T-helper 2 cell treated with Interferon-gamma antibody and Interleukin-4, amounts not matched to agents 100 ng/mL and 5 ng/mL, for 36 hours (primary cell): ENCODE results near the gene TBC1D21. TPM values are rescaled to one million over a fixed set of nuclear protein-coding genes. Genes with fewer than 3 reads are reported as not detected.

ENCODE experiments used
- intact Hi-C: fragments of 100-400 bp; cut with micrococcal nuclease; formaldehyde crosslinking; loops from one replicate; pipeline ENCODE4 v1.15.1; 2023
- total RNA-seq: library from RNA; stranded (reverse); gene quantifications from 2 replicates; pipeline ENCODE4 v1.2.3, GENCODE V29; 2022

The TBC1D21 gene
- total RNA-seq, 1 donor from 2014 or later, result not detected

DNA sequence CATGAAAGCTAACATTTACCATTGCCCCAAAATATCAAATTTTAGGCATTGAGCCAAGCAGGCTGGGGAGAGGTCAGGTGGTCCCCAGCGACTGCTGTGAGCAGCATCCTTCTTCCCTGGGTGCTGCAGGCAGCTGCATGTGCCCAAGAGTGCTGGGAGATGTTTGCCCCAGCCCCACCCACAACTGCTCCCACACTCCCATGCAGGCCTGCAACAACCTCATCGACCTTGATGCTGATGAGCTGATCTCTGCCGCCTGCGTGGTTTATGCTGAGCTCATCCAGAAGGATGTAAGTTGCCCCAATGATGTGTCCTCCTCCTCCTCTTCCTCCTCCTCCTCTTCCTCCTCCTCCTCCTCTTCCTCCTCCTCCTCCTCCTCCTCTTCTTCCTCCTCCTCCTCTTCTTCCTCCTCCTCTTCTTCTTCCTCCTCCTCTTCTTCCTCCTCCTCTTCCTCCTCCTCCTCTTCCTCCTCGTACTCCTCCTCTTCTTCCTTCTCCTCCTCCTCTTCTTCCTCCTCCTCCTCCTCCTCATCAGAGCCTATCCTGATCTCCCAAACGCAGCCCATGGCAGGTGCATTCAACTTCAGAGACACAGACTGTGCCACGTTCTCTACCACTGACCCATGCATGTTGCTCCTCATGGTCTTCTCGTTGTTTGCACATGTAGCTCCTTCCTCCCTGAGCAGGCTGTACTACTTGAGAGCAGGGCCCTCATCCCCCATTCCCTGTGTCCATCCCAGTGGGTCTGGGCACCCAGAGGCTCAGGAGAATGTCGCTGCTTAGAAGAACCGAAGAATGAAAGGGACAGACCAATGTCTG, 15.1 kb downstream of the TBC1D21 start:
- intact Hi-C loops, result no loop called here

DNA sequence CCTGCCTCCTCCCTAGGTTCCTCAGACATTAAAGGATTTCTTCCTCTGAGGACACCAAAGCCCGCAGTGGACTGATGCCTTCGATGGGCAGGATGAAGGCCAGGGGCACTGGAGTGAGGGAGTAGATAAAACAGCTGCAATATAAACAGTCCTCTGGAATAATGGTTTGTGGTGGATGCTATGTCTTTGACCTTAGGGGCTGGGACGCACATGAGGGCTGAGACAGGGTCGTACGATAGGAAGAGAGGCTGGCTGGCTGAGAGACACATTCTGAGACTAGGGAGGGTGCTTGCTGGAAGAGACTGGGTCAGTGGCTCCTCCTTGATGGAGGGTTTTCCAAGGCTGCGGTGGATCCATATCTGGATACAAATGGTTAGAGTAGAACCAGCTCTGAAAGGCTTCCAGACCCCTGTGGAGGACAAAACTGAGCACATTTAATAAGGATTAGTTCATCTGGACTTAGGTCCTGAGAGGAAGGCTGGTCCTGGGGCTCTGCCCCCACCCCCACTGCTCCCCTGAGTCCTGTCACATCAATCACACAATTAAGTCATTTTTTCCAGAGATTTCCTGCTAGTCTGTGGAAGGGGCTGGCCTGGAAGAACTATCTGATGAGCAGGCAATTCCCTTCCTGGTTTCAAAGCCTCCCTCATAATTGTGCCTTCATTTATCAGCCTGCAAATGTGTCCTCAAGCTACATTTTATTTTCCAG, 15.8 kb downstream of the TBC1D21 start:
- intact Hi-C loops, result no loop called here

DNA sequence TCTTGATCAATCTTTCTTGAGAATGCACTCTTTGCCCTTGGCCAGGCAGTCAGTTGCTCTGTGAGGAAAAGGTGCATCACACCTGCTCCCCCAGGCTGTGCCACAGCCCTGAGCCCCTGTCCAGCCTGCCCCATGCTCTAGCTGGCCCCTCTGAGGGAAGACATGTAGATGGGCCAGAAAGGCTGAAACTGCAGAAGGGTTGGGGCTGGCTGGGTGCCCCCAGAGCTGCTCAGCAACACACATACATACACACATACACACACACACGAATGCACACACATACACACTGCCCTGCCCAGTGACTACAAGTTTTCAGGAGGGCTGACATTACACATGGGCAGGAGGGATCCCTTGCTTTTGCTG, 16.4 kb downstream of the TBC1D21 start:
- intact Hi-C loops, result no loop called here

DNA sequence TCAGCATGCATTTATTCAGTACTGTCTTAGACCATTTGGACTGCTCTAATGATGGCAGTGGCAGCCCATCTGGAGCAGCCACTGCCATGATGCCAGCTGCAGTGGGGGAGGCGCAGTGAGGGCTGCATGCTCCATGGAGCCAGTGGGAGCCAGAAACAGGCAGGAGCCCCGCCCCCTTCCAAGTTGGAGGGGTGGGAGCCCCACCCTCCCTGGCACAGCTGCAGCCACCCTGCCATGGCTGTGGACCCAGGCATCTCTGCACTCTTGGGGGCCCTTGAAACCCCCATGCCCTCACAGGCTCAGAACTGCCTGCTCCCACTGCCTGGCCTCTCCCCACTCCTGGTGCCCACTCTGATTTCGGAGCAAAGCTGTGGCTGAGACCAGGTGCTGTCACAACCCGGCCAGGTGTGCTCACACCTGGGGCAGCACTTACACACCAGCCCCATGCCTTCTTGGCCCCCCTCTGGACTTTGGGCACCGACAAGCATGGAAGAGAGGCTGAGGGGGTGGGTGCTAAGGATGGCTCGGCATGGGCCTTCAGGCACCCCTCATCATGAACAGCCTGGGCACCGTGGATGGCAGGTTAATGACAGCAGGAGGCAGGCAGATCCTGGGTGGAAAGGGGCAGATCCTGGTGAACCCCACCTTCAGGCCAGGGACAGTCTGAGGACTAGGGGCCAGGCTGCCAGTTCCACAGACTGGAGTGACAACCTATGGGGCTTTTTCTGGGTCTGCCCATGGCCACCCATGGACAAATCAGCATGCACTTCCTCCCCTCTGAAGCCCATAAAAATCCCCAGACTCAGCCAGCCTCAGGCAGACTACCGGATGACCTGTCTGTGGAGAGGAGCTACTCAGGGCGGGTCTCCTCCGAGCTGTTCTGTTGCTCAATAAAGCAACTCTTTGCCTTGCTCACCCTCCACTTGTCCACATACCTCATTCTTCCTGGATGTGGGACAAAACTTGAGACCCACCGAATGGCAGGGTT, 18.3 kb downstream of the TBC1D21 start:
- intact Hi-C loops, result no loop called here

DNA sequence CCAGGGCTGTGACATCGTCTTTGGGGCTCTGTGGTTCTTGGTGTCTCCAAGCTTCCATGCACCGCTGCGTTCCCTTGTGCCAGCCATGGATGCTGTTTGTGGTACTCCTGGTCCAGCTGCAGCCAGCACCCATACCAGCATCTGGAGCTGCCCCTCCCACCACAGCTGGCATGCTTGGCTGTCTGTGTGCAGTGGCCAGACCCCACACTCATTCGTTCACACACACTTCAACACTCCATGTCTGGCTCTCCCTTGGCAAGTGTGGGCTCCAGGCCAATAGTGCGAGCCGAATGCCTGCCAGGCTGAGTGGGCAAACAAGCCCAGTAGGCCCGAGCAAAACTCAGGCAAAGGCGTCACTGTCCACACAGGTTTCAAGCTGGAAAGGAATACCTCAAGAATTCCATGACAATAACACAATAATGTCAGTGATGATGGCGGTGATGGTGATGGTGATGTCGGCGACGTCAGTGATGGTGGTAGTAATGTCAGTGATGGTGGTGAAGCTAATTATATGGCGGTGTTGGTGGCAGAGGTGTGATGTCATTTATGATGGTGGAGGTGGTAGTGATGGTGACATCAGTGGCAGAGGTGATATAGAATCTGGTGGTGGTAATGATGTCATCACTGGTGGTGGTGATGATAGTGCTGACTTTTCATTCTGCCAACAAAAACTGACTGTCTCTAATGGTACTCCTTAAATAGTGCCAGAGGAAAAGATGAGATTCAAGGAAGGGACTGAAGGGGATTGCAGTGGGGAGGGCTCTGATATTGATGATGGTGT, 19.3 kb downstream of the TBC1D21 start:
- intact Hi-C loops, result no loop called here

DNA sequence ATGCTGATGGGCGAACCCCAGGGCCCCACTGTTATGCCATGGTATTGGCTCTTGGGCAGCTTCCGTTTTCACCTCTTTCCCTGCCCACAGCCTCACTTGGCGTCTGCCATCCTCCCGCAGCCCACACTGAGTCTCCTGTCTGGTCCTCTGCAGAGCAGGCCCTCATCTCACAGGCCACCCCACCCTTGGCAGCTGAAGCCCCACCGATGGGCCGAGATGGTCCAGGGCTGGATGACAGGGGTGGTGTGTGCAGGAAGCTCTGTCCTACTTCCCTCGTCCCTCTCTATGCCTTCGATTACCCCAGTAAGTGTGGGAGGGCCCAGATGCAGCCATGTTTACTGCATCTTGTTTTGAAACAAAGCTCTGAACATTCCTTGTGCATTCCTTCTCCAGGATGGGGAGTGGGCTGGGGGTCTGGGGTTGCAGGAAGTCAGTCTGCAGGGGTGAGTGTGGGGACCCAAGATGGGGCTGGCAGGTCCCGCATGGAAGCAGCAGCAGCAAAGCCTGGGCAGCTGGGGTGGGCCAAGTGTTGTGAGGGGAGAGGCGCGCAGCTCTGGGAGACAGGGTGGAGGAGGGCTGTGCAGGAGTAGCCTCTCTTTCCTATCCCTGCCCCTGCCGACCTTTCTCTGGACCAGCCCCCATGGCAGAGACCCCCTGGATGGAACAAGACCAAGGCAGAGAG, 20.9 kb downstream of the TBC1D21 start:
- intact Hi-C loops, result no loop called here

DNA sequence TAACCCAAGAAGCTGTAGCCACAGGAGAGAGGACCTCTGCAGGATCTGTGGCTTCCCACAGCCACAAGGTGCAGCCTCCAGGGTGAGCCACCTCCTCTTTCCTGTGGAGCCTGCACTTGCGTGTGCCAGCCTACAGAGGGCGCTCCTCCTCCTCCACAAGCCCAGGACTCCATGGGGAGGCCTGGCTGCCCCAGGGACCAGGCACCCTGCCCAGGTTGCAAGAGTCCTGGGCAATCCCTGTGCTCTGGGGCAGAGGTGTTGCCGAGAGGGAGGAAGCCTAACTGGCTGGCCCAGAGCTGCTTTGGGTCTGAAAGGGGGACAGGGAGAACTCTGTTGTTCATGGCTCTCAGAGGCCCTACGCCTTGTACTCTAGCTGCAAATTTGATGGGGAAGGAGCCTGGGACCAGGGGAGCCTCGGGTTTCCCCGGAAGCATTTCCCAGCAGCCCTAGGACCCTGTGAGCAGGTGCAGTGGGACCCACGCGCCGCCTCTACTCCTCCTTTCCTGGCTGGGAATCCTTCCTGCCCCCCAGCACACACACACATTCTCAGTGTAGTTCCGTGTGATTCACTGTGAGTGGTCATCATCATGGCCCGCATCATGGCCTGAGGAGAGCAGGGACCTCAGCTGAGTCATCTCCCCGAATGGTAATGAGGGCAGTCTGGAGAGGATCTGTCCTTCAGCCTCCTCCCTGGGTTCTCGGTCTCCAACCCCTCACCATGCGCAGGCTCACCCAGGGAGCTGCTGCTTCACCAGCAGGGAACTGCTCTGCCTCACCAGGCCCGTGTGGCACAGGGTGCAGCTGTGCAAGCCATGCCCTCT, 24.3 kb downstream of the TBC1D21 start:
- intact Hi-C loops, result no loop called here

DNA sequence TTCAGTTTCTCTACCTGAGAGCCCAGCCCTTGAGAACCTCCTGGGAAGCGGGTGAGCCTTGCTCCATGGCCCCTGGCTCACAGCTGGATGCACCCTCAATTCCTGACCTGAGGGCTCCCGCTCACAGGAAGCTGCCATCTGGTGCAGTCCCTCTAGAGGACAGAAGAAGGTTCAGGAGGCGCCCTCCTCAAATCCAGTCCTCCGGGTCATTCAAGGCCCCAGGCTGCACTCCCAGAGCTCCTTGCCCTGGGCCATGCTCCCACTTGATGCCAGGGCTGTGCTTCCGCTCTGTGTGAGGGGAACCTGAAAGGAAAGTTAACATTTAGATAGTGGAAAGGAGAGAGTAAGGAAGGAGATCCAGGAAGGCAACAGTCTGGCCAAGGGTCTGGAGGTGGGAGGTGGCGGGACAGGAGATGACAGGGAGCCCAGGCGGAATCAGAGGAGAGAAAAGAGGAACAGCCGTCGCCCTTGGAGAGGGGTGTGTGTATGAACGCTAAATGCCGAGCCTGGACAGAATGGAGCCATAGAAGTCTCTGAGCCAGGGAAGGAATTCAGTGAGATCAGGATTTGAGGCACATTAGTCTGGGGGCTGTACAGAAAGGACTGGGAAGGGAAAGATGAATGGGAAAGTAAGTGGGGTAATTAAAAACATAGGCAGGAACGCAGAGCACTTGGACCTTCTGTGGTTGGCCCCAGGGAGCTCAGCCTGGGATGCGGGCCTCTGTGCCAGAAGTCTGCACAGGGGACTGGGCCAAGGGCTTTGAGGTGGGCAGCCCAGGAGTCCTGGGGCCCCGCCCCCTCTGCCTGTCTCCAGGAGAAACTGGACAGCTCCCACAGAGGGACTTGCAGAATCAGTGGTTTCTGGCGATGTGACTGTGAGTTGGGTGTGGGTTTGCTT, 26.1 kb downstream of the TBC1D21 start:
- intact Hi-C loops, result no loop called here

DNA sequence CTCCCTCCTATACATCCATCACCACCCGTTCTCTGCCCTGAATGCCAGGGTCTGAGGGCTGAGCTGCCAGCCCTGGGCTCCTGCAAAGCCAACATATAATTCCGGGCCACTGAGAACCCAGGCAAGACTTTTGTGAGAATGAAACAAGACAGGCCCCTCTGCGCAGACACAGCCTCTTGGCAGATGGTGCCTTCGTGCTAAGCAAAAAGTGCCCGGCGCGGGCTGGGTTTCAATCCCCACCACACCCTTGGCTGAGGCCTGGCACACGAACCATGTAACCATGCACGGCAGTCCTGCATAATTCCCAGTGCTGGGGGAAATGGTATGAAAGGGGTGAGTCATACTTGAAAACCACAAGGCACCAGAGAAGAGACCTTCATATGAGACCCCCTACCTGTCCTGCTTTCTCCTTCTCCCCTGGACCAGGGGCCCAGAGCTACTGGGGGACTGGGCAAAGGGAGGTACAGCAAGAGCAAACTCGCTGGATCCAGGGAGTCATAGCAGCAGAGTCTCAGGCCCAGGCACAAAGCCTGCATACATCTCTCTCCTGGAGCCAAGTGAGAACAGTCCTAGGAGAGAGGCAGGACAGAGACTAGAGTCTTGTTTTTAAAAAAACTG, 26.8 kb downstream of the TBC1D21 start:
- intact Hi-C loops, result no loop called here

DNA sequence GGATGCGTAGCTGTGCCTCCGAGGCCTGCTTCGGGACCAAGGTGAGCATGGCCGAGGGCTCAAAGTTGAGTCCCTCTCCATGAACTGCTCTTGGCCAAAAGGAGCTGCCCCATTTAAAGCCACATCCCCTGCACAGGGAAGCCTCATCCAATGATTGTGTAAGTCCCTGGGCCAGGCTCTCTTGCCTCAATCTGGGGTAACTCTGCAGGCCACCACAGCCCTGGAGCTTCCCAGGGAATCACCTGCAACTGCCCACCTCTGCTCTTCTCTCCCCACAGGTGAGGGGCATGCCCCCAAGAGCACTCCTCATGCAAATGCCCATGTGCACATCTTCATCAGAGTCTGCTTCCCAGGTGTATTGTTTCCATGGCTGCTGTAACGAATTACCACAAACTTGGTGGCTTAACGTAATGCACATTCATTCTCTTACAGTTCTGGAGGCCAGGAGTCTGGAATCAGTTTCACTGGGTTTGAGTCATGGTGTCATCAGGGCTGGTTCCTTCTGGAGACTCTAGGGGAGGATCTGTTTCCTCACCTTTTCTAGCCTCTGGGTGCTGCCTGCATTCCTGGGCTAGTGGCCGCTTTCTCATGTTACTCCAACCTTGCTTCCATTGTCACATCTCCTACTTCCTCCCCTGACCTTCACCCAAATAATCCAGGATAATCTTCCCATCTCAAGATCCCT, 27.9 kb downstream of the TBC1D21 start:
- intact Hi-C loops, result no loop called here

DNA sequence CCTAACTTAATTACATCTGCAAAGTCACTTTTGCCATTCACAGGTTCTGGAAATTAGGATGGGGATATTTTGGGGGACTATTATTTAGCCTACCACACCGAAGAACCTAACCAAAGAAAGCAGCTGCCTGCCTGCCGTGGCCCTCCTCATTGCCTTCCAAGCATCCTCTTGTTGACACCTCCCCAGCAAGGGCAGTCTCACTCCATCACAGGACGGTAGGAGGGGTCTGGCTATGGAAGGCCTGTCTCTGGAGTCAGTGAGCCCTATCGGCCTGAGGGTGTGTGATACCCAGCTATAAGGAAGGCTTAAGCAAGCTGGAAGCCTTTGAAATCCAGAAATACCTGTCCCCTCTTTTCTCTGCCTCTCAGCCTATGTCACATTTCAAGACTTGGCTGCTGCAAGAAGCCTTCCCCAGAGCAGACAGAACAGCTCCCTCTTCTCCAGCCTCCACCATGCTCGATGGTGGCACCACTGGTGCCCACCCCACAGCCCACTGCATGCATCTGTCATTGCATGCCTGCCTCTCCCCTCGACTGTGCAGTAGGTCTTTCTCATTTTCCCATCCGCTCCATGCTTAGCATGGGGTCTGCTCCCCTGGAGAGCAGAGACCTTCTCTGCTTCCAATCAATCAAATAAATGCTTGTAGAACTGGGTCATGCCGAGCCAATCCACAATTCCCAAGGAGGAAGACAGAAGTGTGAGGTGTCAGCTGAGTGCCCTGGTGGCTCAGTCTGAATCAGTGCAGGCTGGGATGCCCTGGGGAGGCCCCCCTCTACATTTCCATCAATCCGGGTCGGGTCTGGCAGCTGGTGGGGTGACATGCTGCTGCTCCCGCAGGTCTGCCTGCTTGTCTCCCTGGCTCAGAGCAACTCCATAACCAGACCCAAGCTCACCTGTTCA, 29.0 kb downstream of the TBC1D21 start:
- intact Hi-C loops, result no loop called here

DNA sequence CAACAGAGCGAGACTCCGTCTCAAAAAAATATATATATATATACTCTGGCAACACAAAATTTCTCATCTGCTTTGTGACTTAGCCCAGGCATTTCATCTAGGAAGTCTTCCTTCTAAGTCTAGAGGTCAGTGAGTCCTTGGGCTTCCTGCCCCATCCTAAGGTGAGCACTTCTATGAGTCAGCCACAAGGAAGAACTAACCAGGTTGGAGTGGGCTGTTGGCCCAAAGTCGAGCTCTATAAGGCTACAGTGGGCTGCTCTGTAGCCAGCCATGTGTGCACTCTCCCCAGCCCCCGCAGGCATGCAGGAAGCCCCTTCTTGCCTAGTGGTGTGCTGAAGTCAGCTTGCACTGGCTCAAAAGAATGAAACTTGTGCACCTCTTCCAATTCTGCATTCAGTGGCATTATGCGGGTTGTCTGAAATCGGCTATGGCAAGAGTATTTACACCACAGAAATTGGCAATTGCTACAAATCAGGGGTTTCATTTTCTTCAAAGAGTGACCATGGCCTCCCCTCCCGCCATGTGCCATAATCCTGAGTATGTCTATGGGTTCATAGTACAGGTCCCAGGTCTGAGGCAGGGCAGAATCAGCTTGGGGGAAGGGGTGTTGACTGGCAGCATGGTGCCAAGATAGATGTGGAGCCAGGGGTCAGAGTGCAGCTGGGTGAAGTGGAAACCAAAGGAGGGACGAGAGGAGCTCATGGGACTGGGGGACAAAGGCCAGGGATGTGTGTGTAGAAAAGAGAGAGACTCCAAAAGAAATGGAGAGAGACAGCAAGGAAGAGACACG, 30.9 kb downstream of the TBC1D21 start:
- intact Hi-C loops, result no loop called here

DNA sequence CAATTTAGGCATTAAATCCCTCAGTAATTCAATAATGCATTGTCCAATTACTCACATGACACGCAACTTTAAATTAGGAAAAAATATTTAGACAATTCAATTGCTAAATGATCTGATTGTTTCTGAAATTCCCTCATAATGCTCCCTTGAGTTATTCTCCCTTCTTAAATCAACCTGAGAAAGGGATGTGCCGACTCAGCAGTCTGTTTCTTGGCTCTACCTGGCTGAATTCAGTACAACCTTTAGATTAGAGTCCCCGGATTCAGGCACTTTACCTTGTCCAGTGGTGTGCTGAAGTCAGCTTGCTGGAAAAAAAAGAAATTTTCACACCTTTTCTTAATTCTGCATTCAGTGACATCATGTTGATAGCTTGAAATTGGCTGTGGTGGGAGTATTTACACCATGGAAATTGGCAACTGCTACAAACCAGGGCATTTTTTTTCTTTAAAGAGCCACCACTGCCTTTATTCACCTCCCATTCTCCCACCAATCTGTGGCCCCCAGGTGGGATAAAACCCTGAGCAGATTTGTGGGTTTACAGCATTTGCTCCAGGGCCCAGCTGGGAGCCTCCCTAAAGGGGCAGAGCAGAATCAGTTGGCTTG, 32.0 kb downstream of the TBC1D21 start:
- intact Hi-C loops, result no loop called here

DNA sequence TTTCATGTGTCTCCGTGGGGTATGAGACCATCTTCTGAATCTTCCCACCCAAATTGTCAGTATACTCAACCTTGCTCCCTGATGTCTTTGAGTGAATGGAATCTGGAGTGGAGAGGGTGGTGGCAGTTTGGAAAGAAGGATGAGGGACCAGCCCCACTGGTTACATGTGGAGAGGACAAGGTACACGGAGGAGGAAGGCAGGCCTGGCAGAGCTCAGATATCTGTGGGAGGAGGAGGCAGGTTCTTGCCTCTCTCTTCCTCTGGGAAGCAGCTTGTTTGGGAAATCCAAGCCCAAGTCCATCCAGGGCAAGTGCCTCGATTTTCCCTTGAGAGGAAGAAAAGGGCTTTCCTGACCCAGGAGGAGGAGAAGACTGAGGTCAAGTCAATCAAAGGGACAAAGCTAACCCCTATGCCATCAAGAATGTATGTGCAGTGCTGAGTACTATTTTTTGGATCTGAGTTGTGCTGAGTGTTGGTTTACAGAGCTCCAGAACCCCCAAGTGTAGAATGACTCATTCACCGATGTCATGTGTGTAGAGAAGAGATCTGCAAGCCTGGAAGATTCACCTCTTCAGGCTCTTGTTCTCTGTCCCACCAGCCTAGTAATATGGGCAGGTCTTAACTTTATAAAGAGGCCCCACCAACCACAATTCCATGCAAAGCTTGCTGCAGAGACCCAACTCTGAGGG, 33.1 kb downstream of the TBC1D21 start:
- intact Hi-C loops, result no loop called here

DNA sequence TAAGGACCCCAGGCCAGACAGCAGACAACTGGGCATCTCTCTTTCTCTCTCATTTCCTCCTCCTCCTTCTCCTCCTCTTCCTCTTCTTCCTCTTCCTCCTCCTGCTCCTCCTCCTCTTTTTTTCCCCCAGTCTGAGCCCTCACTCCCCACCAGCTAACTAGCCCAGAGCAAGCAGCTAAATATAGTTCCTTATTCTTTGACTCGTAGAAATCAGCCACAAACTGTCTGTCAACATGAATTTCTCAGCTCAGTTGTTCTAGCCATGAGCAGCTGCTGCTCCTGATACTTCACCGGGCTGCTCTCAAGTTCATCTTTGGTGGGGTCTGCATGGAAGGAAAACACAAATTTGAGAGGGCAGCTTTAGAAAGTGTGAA, 33.7 kb downstream of the TBC1D21 start:
- intact Hi-C loops, result no loop called here
